Cardiac muscle cell (in vitro differentiated cells and primary cell): ENCODE data around the gene CRTC1. TPM values are rescaled to one million over a fixed set of nuclear protein-coding genes. Genes with fewer than 3 reads are reported as not detected.

Experiments used
- DNase-seq, 2 donors: peaks; one replicate each; pipeline versions ENCODE4 v3.0.0 to v3.0.0-alpha.2; 2010 to 2017; ENCODE audit warnings: low read depth in 1 of 2, low spot score in 1 of 2
- H3K27ac ChIP-seq: fragments of 200-600 bp; sonication (generic); 2 replicates; pipeline ENCODE4 v1.5.1; 2016
- H3K27me3 ChIP-seq: fragments of 200-600 bp; sonication (generic); 2 replicates; pipeline ENCODE4 v1.6.0; 2016; ENCODE audit warnings: control low read depth
- H3K36me3 ChIP-seq: fragments of 200-600 bp; sonication (generic); 2 replicates; pipeline ENCODE4 v1.5.1; 2016; ENCODE audit warnings: control low read depth
- H3K4me1 ChIP-seq: fragments of 200-600 bp; sonication (generic); 2 replicates; pipeline ENCODE4 v1.8.1; 2017; ENCODE audit warnings: low read depth, mild to moderate bottlenecking, mixed run types
- H3K4me3 ChIP-seq: fragments of 200-600 bp; sonication (generic); 2 replicates; pipeline ENCODE4 v1.5.1; 2016; ENCODE audit warnings: mild to moderate bottlenecking
- H3K9me3 ChIP-seq: fragments of 200-600 bp; sonication (generic); 2 replicates; pipeline ENCODE4 v1.5.1; 2017; ENCODE audit warnings: low read depth, mild to moderate bottlenecking, control low read depth
- polyA plus RNA-seq: library from polyadenylated mRNA; unstranded; fragments of >200 nt; fragmentation: Nextera tagmentation; extraction: Ambion mirVana; gene quantifications from 2 replicates; pipeline ENCODE4 v1.2.1, GENCODE V29; 2016
- total RNA-seq: library from RNA; depleted of rRNA; stranded (reverse); fragments of >200 nt; gene quantifications from 2 replicates; pipeline ENCODE4 v1.2.3, GENCODE V29; 2016
- TF ChIP-seq, protein P1 (sequence below): IDR thresholded peaks from 2 replicates; pipeline ENCODE4 v1.5.1; 2012; ENCODE audit warnings: low read depth, mild to moderate bottlenecking, low read length

The CRTC1 gene
- total and polyA plus RNA-seq, 2 experiments from 2014 or later: 4.0 to 13.8 TPM

DNA sequence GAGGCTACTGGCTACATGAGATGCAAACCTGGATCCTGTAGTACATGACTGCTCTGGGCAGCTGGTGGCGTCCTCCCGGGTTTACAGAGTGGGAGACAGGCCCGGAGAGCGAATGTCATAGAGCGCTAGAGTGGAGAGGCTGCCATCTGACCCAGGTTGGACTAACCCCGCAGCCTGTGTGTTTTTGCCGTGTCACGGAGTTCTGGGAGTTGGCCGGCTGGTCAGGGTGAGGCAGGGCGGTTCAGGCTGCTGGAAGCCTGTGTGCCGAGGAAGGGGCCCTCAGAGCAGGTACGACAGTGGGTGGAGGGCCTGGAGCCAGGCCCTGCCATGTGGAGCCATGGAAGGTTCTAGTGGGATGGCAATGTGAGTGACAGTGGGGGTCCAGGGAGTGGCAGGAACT is 12.5 kb downstream of the CRTC1 start:
- no peak overlapping the region for H3K4me3 ChIP-seq
- no peaks in the 10 kb centered on the region for H3K9me3 ChIP-seq
- no peak for DNase-seq
- no peak overlapping the region for H3K27ac ChIP-seq
- TF ChIP-seq, protein P1, sequence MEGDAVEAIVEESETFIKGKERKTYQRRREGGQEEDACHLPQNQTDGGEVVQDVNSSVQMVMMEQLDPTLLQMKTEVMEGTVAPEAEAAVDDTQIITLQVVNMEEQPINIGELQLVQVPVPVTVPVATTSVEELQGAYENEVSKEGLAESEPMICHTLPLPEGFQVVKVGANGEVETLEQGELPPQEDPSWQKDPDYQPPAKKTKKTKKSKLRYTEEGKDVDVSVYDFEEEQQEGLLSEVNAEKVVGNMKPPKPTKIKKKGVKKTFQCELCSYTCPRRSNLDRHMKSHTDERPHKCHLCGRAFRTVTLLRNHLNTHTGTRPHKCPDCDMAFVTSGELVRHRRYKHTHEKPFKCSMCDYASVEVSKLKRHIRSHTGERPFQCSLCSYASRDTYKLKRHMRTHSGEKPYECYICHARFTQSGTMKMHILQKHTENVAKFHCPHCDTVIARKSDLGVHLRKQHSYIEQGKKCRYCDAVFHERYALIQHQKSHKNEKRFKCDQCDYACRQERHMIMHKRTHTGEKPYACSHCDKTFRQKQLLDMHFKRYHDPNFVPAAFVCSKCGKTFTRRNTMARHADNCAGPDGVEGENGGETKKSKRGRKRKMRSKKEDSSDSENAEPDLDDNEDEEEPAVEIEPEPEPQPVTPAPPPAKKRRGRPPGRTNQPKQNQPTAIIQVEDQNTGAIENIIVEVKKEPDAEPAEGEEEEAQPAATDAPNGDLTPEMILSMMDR: no peak
- peaks cover 8% of the 10 kb centered on the region for H3K4me1 ChIP-seq
- no peaks in the 10 kb centered on the region for H3K36me3 ChIP-seq
- H3K27me3 ChIP-seq: no peaks in the 10 kb centered on the region

DNA sequence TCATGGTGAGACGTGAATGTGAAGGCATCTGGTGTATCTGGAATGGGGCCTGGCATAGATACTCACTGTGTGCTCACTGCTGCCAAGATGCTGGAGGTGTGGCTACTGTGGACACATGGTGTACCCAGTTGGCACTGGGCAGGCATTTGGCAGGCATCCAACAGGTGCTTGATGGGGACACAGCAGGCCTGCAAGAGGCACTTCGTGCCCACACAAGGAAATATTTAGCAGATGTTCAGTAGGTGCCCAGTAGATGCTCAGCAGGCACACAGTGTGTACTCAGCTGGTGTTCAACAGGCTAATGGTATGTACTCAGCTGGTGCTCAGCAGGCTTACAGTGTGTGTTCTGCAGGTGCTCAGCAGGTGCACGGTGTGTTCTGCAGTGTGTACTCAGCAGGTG is 14.2 kb downstream of the CRTC1 start:
- Histone ChIP-seq H3K9me3 (no peaks in the 10 kb centered on the region), H3K4me3 (no peak overlapping the region), H3K27ac (no peak overlapping the region), H3K36me3 (no peaks in the 10 kb centered on the region), H3K27me3 (no peaks in the 10 kb centered on the region), H3K4me1 (peaks cover 8% of the 10 kb centered on the region)
- no peak for DNase-seq
- TF ChIP-seq, protein P1: no peak

DNA sequence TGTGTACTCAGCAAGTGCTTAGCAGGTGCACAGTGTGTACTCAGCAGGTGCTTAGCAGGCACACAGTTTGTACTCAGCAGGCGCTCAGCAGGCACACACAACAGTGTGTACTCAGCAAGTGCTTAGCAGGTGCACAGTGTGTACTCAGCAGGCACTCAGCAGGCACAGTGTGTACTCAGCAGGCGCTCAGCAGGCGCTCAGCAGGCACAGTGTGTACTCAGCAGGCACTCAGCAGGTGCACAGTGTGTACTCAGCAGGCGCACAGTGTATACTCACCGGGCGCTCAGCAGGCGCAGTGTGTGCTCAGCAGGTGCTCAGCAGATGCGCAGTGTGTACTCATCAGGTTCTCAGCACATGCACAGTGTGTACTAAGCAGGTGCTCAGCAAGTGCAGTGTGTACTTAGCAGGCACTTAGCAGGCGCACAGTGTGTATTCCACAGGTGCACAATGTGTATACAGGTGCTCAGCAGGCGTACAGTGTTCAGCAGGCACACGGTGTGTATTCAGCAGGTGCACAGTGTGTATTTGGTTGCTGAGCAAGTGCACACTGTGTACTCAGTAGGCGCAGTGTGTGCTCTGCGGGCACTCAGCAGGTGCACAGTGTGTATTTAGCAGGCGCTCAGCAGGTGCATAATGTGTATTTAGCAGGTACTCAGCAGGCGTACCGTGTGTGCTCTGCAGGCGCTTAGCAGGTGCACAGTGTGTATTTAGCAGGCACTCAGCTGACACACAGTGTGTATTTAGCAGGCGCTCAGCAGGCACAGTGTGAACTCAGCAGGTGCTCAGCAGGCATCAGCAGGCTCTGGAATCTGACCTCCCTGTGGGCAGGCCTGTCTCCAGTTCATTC is 15.1 kb downstream of the CRTC1 start:
- Histone ChIP-seq H3K4me3 (no peak overlapping the region), H3K27me3 (no peaks in the 10 kb centered on the region), H3K9me3 (no peaks in the 10 kb centered on the region), H3K27ac (no peak overlapping the region), H3K4me1 (peaks cover 8% of the 10 kb centered on the region), H3K36me3 (no peaks in the 10 kb centered on the region)
- no peak for DNase-seq
- TF ChIP-seq, protein P1: no peak

DNA sequence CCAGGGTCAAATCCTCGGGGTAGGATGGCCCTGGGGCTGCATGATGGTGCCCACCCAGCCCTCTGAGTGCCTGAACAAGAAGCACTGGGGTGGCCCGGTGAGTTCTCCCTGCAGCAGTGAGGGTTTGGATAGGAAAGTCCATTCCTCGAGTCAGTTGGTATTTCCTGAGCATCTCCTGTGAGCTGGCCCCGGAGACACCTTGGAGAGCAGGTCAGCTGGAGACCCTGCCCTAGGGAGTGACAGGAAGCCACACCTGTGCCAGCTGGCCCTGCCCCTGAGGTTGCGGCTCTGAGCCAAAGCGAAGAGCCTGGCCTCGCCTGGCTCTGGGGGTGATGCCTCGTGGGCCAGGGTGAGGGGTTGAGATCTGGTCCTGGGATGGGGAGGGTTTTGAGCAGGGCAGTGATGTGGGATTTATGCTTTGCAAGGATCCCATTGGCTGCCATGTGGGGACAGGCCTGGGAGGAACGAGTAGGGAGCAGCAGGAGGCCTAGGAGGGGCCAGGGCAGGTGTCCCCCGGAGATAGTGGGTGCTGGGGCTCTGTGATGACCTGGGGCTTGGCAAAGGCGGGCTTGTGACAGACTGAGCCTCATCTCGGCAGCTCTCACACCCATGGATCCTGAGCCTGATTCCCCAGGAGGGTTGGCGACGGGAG is 16.0 kb downstream of the CRTC1 start:
- no peak overlapping the region for H3K27ac ChIP-seq
- DNase-seq: no peak
- H3K9me3 ChIP-seq: no peaks in the 10 kb centered on the region
- H3K27me3 ChIP-seq: no peaks in the 10 kb centered on the region
- TF ChIP-seq, protein P1: no peak
- H3K4me3 ChIP-seq: no peak overlapping the region
- peaks cover 8% of the 10 kb centered on the region for H3K4me1 ChIP-seq
- no peaks in the 10 kb centered on the region for H3K36me3 ChIP-seq

DNA sequence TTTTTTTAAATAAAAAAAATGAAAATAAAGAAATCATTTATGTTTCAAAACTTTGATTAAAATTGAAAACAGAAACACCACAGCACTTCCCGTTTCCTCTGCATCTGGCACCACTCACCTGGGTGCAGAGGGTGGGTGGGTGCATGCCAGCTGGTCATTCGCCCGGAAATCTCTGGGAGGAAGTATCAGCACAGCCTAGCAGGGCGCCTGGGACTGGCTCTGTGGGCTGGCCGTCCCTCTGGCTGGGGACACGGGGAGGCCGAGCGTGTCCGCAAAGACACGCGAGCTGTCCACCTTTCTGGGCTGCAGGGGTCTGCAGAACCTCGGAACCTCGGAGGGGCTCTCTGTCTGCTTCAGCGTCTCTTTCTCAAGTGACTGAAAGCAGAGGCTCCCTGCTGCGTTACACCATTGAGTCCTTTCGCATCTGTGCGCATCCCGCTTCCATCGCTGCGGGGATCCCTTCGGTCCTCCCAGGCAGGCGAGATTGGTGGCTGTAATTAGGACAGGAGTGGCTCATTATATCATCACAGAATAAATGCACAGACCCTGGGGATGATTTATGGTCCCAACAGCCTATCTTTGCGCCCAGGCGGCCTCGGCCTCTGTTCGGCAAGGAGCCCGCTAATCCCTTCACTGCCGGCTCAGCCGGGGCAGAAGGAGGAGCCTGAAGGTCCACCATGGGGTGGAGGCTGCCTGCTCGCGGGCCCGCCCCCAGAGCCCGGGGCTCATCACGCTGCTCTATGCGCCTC is 17.2 kb downstream of the CRTC1 start:
- TF ChIP-seq, protein P1: no peak
- Histone ChIP-seq H3K4me3 (no peak overlapping the region), H3K27ac (no peak overlapping the region), H3K27me3 (no peaks in the 10 kb centered on the region), H3K9me3 (no peaks in the 10 kb centered on the region), H3K4me1 (peaks cover 8% of the 10 kb centered on the region), H3K36me3 (no peaks in the 10 kb centered on the region)
- DNase-seq: peak; percentile 48 to 53
